MM.1S (cell line): ENCODE results near the gene MPRIP.

Experiments used
- DNase-seq: peaks from one replicate; pipeline ENCODE4 v3.0.0-alpha.2; 2015
- H2AFZ ChIP-seq: fragments of 300-600 bp; sonication (generic); 2 replicates; pipeline ENCODE4 v1.6.0; 2016; ENCODE audit warnings: antibody characterized with exemption, low read length
- H3F3A ChIP-seq: fragments of 300-600 bp; sonication (generic); 2 replicates; pipeline ENCODE4 v1.6.1; 2016; ENCODE audit warnings: mild to moderate bottlenecking, antibody characterized with exemption, low read length, moderate library complexity, mixed read lengths; ENCODE audit not compliant: insufficient read depth
- H3K27ac ChIP-seq: fragments of 300-600 bp; sonication (generic); 2 replicates; pipeline ENCODE4 v1.5.1; 2016; ENCODE audit warnings: mild to moderate bottlenecking, low read length
- H3K27me3 ChIP-seq: fragments of 300-600 bp; sonication (generic); replicated peaks from 2 replicates; pipeline ENCODE4 v1.6.0; 2016; ENCODE audit warnings: low read length; ENCODE audit not compliant: insufficient read depth
- H3K36me3 ChIP-seq: fragments of 300-600 bp; sonication (generic); replicated peaks from 2 replicates; pipeline ENCODE4 v1.6.1; 2016; ENCODE audit warnings: mild to moderate bottlenecking, low read length, mixed read lengths; ENCODE audit not compliant: insufficient read depth
- H3K4me1 ChIP-seq: fragments of 300-600 bp; sonication (generic); 2 replicates; pipeline ENCODE4 v1.6.1; 2016; ENCODE audit warnings: low read length, mixed read lengths
- H3K4me2 ChIP-seq: fragments of 300-600 bp; sonication (generic); 2 replicates; pipeline ENCODE4 v1.6.0; 2016; ENCODE audit warnings: low read depth, low read length
- H3K4me3 ChIP-seq: fragments of 300-600 bp; sonication (generic); 2 replicates; pipeline ENCODE4 v1.5.1; 2016; ENCODE audit warnings: low read length, mixed read lengths
- H3K79me2 ChIP-seq: fragments of 300-600 bp; sonication (generic); 2 replicates; pipeline ENCODE4 v1.6.1; 2016; ENCODE audit warnings: mixed run types, low read length, mixed read lengths
- H3K9ac ChIP-seq: fragments of 300-600 bp; sonication (generic); 2 replicates; pipeline ENCODE4 v1.6.1; 2016; ENCODE audit warnings: low read length, mixed read lengths
- H3K9me2 ChIP-seq: fragments of 300-600 bp; sonication (generic); replicated peaks from 2 replicates; pipeline ENCODE4 v1.6.1; 2016; ENCODE audit warnings: mild to moderate bottlenecking, low read length, mixed read lengths; ENCODE audit not compliant: insufficient read depth
- H3K9me3 ChIP-seq: fragments of 300-600 bp; sonication (generic); replicated peaks from 2 replicates; pipeline ENCODE4 v1.6.1; 2016; ENCODE audit warnings: mild to moderate bottlenecking, low read length, mixed read lengths; ENCODE audit not compliant: insufficient read depth
- H4K20me1 ChIP-seq: fragments of 300-600 bp; sonication (generic); 2 replicates; pipeline ENCODE4 v1.6.1; 2016; ENCODE audit warnings: mild to moderate bottlenecking, low read length, moderate library complexity, mixed read lengths; ENCODE audit not compliant: insufficient read depth
- CTCF ChIP-seq: fragments of 300-600 bp; sonication (generic); IDR thresholded peaks from 2 replicates; pipeline ENCODE4 v1.5.1; 2016; ENCODE audit warnings: antibody characterized with exemption, low read length, mixed read lengths
- EZH2 ChIP-seq: fragments of 300-600 bp; sonication (generic); optimal IDR thresholded peaks from 2 replicates; pipeline ENCODE3; 2017; ENCODE audit warnings: low read depth, mild to moderate bottlenecking, antibody characterized with exemption, low read length, mixed read lengths
- EZH2phosphoT487 ChIP-seq: fragments of 300-600 bp; sonication (generic); IDR thresholded peaks from 2 replicates; pipeline ENCODE4 v1.6.1; 2018; ENCODE audit warnings: antibody characterized with exemption, low read length

The MPRIP gene

DNA sequence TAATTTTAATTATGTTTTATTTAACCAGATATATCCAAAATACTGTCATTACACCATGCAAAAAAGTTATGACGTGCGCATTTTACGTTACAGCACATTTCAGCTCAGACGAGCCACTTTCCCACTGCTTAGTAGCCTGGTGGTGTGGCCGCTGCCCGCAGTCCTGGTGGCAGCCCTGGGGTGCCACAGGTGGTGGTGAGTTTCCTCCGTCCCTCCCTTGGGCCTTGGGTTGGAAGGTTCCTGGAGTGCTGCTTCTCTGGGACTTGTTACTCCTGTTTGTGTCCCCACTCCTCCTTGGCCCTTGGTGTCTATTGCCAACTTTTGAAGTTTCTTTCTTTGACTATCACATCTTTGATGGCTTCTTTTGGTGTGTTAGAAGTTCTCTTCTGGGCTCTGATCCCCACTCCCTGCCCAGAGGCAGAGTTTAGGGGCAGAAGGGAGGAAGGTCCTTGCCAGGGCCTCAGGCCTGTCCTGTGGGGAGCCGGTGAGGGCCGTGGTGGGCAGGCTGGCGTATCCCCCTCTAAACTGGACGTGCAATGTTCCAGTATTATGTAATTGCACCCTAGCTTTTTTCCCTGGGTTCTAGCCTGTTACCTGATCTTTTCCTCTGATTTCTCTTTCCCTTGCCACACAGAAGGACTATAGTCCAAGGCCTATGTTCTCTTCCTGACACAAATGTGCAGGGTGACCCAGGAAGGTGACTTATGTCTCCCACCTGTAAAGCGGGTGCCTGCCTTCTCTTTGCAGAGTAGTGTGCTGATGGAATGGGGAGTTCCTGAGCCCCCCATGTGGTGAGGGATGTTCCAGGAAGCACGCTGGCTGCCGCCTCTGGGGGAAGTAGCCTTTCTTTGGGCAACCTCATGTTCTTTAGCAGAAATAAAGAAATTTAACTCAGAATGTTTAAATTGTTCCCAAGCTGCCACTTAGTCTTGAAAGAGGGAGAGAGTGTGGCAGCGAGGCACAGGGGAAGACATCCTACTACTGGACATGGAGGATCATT is 8.4 kb downstream of the MPRIP start:
- no peak overlapping the region for H3K27ac ChIP-seq
- no peaks in the 10 kb centered on the region for H3K9me3 ChIP-seq
- H2AFZ ChIP-seq: no peak overlapping the region
- no peak for DNase-seq
- no peak overlapping the region for H3K4me3 ChIP-seq
- H3K27me3 ChIP-seq: no peaks in the 10 kb centered on the region
- H3K9me2 ChIP-seq: no peaks in the 10 kb centered on the region
- no peaks in the 10 kb centered on the region for H3K36me3 ChIP-seq
- no peak for TF ChIP-seq CTCF
- peaks cover 53% of the 10 kb centered on the region for H4K20me1 ChIP-seq
- H3K4me1 ChIP-seq: peaks cover 6% of the 10 kb centered on the region; the same call in 1 of the 2 replicates
- no peak overlapping the region for H3K9ac ChIP-seq
- H3F3A ChIP-seq: no peaks in the 10 kb centered on the region
- H3K4me2 ChIP-seq: no peak overlapping the region
- peaks cover 98% of the 10 kb centered on the region for H3K79me2 ChIP-seq

DNA sequence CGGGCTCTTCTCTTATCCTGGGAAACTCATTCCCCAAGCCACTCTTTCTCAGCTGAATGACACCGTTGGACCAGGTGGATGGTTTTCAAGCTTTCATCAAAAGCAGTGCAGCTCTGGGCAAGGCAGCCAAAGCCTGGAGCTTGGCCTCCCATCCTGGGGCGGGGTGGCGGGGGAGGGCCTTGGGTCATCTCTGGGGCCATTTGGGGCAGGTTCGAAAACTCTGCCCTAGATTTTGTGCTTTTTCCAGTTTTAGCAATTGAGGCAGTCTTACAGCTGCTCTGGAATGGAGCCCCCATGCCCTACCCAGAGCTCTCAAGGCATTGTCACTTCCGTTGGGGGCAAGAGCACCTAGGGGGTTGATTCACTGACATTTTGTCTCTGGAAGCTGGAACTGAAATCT is 9.1 kb downstream of the MPRIP start:
- Histone ChIP-seq H2AFZ (no peak overlapping the region), H3K4me3 (no peak overlapping the region), H4K20me1 (peaks cover 54% of the 10 kb centered on the region), H3K4me2 (no peak overlapping the region), H3K79me2 (peaks cover 98% of the 10 kb centered on the region), H3K27ac (no peak overlapping the region), H3K36me3 (no peaks in the 10 kb centered on the region), H3F3A (no peaks in the 10 kb centered on the region), H3K9me3 (no peaks in the 10 kb centered on the region), H3K9me2 (no peaks in the 10 kb centered on the region), H3K9ac (no peak overlapping the region), H3K27me3 (no peaks in the 10 kb centered on the region), H3K4me1 (peaks cover 3% of the 10 kb centered on the region; the same call in 1 of the 2 replicates)
- no peak for TF ChIP-seq CTCF
- no peak for TF ChIP-seq EZH2
- TF ChIP-seq EZH2phosphoT487: no peak
- no peak for DNase-seq

DNA sequence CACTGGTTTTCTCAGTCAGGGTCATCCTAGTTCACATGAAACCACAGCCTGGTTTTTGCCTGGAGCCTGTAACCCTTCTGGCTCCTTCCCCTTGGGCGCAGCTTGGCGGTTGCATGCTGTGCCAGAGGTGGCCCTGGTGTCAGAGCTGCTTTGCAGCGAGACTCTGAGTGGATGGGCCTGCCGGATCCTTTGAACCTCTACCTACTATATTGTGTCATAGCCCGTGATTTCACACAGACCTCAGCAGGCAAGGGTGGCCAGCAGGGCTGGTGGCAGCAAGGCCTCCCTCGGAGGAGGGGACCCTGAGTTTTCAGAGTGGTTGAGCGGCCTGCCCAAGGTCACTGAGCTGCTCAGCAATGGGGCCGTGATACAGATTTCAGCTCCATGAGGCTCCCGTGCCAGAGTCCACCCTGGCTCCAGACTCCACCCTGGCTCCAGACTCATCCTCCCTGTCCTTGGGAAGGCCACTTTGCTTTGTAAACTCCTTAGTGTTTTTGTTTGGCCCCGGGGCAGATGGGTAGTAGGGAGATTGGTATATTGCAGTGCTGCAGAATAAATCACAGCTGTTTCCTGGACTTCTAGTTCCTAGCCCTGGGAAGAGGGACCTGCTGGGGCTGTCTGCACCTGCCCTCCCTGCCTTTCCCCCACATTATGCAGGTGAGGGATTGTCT is 9.7 kb downstream of the MPRIP start:
- H3K9me3 ChIP-seq: no peaks in the 10 kb centered on the region
- peaks cover 98% of the 10 kb centered on the region for H3K79me2 ChIP-seq
- H3K4me2 ChIP-seq: no peak overlapping the region
- H4K20me1 ChIP-seq: peaks cover 53% of the 10 kb centered on the region
- H3K4me3 ChIP-seq: no peak overlapping the region
- H3K4me1 ChIP-seq: no peaks in the 10 kb centered on the region
- DNase-seq: no peak
- H2AFZ ChIP-seq: no peak overlapping the region
- TF ChIP-seq CTCF: no peak
- TF ChIP-seq EZH2phosphoT487: no peak
- TF ChIP-seq EZH2: no peak
- no peaks in the 10 kb centered on the region for H3K36me3 ChIP-seq
- no peaks in the 10 kb centered on the region for H3K9me2 ChIP-seq
- no peak overlapping the region for H3K9ac ChIP-seq
- no peaks in the 10 kb centered on the region for H3K27me3 ChIP-seq
- H3K27ac ChIP-seq: no peak overlapping the region
- H3F3A ChIP-seq: no peaks in the 10 kb centered on the region
